K562 (cell line): Measurements from ENCODE around the gene ATP8A1. TPM values are rescaled to one million over a fixed set of nuclear protein-coding genes. Genes with fewer than 3 reads are reported as not detected.

Experiments
- ATF2 ChIP-seq: sonication (generic); formaldehyde crosslinking; IDR thresholded peaks from 2 replicates; pipeline ENCODE4 v1.8.1; 2022; ENCODE audit warnings: missing genetic modification reagents
- BCOR ChIP-seq: fragments of 450-650 bp; IDR thresholded peaks from 2 replicates; pipeline ENCODE4 v1.6.1; 2016
- BRF2 ChIP-seq: IDR thresholded peaks from 3 replicates; pipeline ENCODE4 v1.6.1; 2011; ENCODE audit warnings: borderline replicate concordance, mild to moderate bottlenecking; ENCODE audit not compliant: insufficient read length, insufficient read depth
- CAMTA2 ChIP-seq: fragments of 250-450 bp; sonication (Bioruptor Pico); conservative IDR thresholded peaks from 2 replicates; pipeline ENCODE4 v1.5.1; 2022
- CTCF ChIP-seq, 3 experiments: IDR thresholded peaks in 2 of 3; conservative IDR thresholded peaks in 1 of 3; 2 replicates each; pipeline ENCODE4 v1.5.1; 2011 to 2012; ENCODE audit warnings: low read length in 3 of 3, mild to moderate bottlenecking in 3 of 3, control low read depth in 2 of 3, improper control_type of control experiment in 1 of 3, inconsistent platforms in 1 of 3, low read depth in 1 of 3, mixed read lengths in 1 of 3, moderate library complexity in 1 of 3; ENCODE audit not compliant: insufficient read depth in 2 of 3
- DIDO1 ChIP-seq: fragments of 450-650 bp; IDR thresholded peaks from 2 replicates; pipeline ENCODE4 v1.6.1; 2016; ENCODE audit warnings: low read depth, missing biosample characterization, missing genetic modification characterization
- E2F5 ChIP-seq: sonication (generic); formaldehyde crosslinking; IDR thresholded peaks from 2 replicates; pipeline ENCODE4 v1.8.0; 2022; ENCODE audit warnings: mild to moderate bottlenecking, missing genetic modification reagents
- GATAD2B ChIP-seq: fragments of 450-650 bp; IDR thresholded peaks from 2 replicates; pipeline ENCODE4 v1.6.1; 2017; ENCODE audit warnings: mild to moderate bottlenecking, borderline replicate concordance
- HINFP ChIP-seq: fragments of 450-650 bp; conservative IDR thresholded peaks from 2 replicates; pipeline ENCODE4 v1.6.1; 2016; ENCODE audit warnings: missing genetic modification characterization, low read depth, mild to moderate bottlenecking, control low read depth, missing compliant biosample characterization
- ILF3 ChIP-seq: fragments of 450-650 bp; IDR thresholded peaks from 2 replicates; pipeline ENCODE4 v1.6.1; 2018; ENCODE audit warnings: antibody characterized with exemption, mild to moderate bottlenecking, moderate library complexity, borderline replicate concordance
- MAFF ChIP-seq: IDR thresholded peaks from 2 replicates; pipeline ENCODE4 v1.6.1; 2012; ENCODE audit warnings: low read length, improper control_type of control experiment
- MAFK ChIP-seq: IDR thresholded peaks from 2 replicates; pipeline ENCODE4 v1.6.1; 2011; ENCODE audit warnings: low read length, improper control_type of control experiment
- NFE2 ChIP-seq: IDR thresholded peaks from 2 replicates; pipeline ENCODE4 v1.6.1; 2014; ENCODE audit warnings: antibody characterized with exemption, low read depth
- RNF2 ChIP-seq: sonication (generic); IDR thresholded peaks from 2 replicates; pipeline ENCODE4 v1.6.1; 2016
- TOE1 ChIP-seq, 2 experiments: fragments of 450-650 bp in 1 of 2; sonication (generic) in 1 of 2; formaldehyde crosslinking in 1 of 2; IDR thresholded peaks; 2 replicates each; pipeline versions ENCODE4 v1.7.1 to v1.8.0; 2016 to 2022; ENCODE audit warnings: borderline replicate concordance in 2 of 2, mild to moderate bottlenecking in 2 of 2, antibody characterized with exemption in 1 of 2, inconsistent platforms in 1 of 2, low read depth in 1 of 2, missing genetic modification reagents in 1 of 2, moderate library complexity in 1 of 2
- ZBTB11 ChIP-seq, 3 experiments: fragments of 200-800 bp in 1 of 3; fragments of 250-450 bp in 1 of 3; fragments of 450-650 bp in 1 of 3; sonication (Bioruptor Pico) in 1 of 3; sonication (Bioruptor generic) in 1 of 3; formaldehyde crosslinking in 1 of 3; IDR thresholded peaks; 2 replicates each; pipeline versions ENCODE4 v1.6.1 to v1.8.0; 2016 to 2022; ENCODE audit warnings: mild to moderate bottlenecking in 2 of 3, missing genetic modification characterization in 2 of 3, missing compliant biosample characterization in 1 of 3, moderate library complexity in 1 of 3
- ZNF316 ChIP-seq: fragments of 450-650 bp; IDR thresholded peaks from 2 replicates; pipeline ENCODE4 v1.6.1; 2016
- ZNF79 ChIP-seq: fragments of 250-450 bp; sonication (Bioruptor Pico); IDR thresholded peaks from 2 replicates; pipeline ENCODE4 v1.4.0; 2020; ENCODE audit warnings: low read depth, mild to moderate bottlenecking, moderate library complexity
- polyA plus RNA-seq, 8 experiments: library from polyadenylated mRNA; depleted of rRNA in 4 of 8; stranded (reverse) in 5 of 8; unstranded in 3 of 8; fragments of >200 nt; fragmentation: Nextera tagmentation in 2 of 8; fragmentation: Illumina TruSeq in 1 of 8; extraction: Ambion mirVana in 2 of 8; extraction: Trizol in 1 of 8; gene quantifications; 2 replicates each; pipeline versions ENCODE4 v1.2.1 to v1.2.3, GENCODE V29; 2011 to 2014; ENCODE audit warnings: inconsistent platforms in 1 of 8, missing spikeins in 1 of 8
- total RNA-seq, 7 experiments: library from RNA; depleted of rRNA in 6 of 7; stranded (reverse); fragments of >200 nt in 6 of 7; fragmentation: Illumina TruSeq in 2 of 7; extraction: Trizol in 2 of 7; gene quantifications; 2 replicates each; pipeline versions ENCODE4 v1.2.1 to v1.2.3, GENCODE V29; 2011 to 2021; ENCODE audit warnings: low replicate concordance in 1 of 7

Gene ATP8A1
- total and polyA plus RNA-seq, 9 of the 15 experiments (the other 6 are each of a cell fraction or from before 2014, with no cell fraction given): 0.05 to 0.29 (median 0.07) TPM; not detected in 2

- TF ChIP-seq CTCF (IDR thresholded peaks at IDR 0.05 in 2 of 3, conservative IDR thresholded peaks at IDR 0.05 in 1 of 3; ENCODE audit: insufficient read depth in 2 of 3, low read depth in 1 of 3, low read length in 3 of 3) (no peak), ZNF79 (CRISPR knock-in tag) (no peak), BCOR (no peak), GATAD2B (no peak), BRF2 (no peak), ILF3 (no peak), ATF2 (no peak), ZBTB11 (CRISPR knock-in tag; IDR thresholded peaks at IDR 0.05) (no peak), TOE1 (IDR thresholded peaks at IDR 0.05; ENCODE audit: borderline replicate concordance) (no peak), TOE1 (CRISPR knock-in tag; IDR thresholded peaks at IDR 0.05; ENCODE audit: borderline replicate concordance, low read depth) (no peak), MAFK (peak; percentile 93), HINFP (tag) (no peak), E2F5 (CRISPR knock-in tag) (no peak), MAFF (peak; percentile 92), ZNF316 (peak; percentile 90), RNF2 (no peak), CAMTA2 (CRISPR knock-in tag) (no peak), NFE2 (peak; percentile 41), DIDO1 (no peak)
These were observed 113.8 kb downstream of the ATP8A1 start (continued) for GRCh38 chr4:42543126-42543525.
